GM21381 (cell line): ENCODE measurements around the gene CFAP97D1.

Source experiments
- ATAC-seq: cut with Tn5 transposase; IDR thresholded peaks from one replicate; pipeline ENCODE4 v1.9.1; 2021; ENCODE audit warnings: mild to moderate bottlenecking, moderate library complexity; ENCODE audit not compliant: unreplicated experiment

Gene CFAP97D1

GRCh38 chr17:43825567-43825966 is 45.3 kb downstream of the CFAP97D1 start:
- ATAC-seq: no peak

GRCh38 chr17:43826206-43826605 is 46.0 kb downstream of the CFAP97D1 start:
- ATAC-seq: no peak

GRCh38 chr17:43827596-43827995 is 47.4 kb downstream of the CFAP97D1 start:
- no peak for ATAC-seq

- no peak for ATAC-seq
These were observed 49.5 kb downstream of the CFAP97D1 start for GRCh38 chr17:43829738-43830137.

- no peak for ATAC-seq
These were observed 50.4 kb downstream of the CFAP97D1 start for GRCh38 chr17:43830510-43831140.

GRCh38 chr17:43831633-43832032 is 51.4 kb downstream of the CFAP97D1 start:
- no peak for ATAC-seq

- ATAC-seq: no peak
These were observed 52.1 kb downstream of the CFAP97D1 start for GRCh38 chr17:43832168-43832975.

GRCh38 chr17:43832976-43833829 is 53.0 kb downstream of the CFAP97D1 start, which contains the start of gene MPP3:
TSS of gene MPP3 (minus strand) at chr17:43833146. CDS start at chr17:43831906, 1,240 bp downstream.
- no peak for ATAC-seq

GRCh38 chr17:43834106-43834505 is 53.9 kb downstream of the CFAP97D1 start:
- ATAC-seq: no peak
